DMS153 treated with DMSO at 0.1 percent for 48 hours (cell line): ENCODE measurements around the gene SGTB.
A peak's percentile ranks its signal among the peaks of the same experiment; 100 is the strongest.

ENCODE experiments used
- DNase-seq: peaks from one replicate; lab custom pipeline; 2025; ENCODE audit not compliant: unreplicated experiment; lab: John Stamatoyannopoulos, UW

Gene SGTB

GRCh38 chr5:65721720-65722574, at the start of gene SGTB, which contains the start of gene NLN:
Gene SGTB (minus strand): TSS chr5:65722109. CDS start chr5:65720807, 1,302 bp downstream.
Gene NLN (plus strand): TSS chr5:65722205. CDS start chr5:65722374, 169 bp downstream.
- peak; percentile 4 for DNase-seq

GRCh38 chr5:65771266-65771665, 49.4 kb upstream of the SGTB start:
- no peak for DNase-seq

GRCh38 chr5:65769539-65769938, 47.6 kb upstream of the SGTB start:
- no peak for DNase-seq

GRCh38 chr5:65768723-65769346, 46.9 kb upstream of the SGTB start:
- no peak for DNase-seq

GRCh38 chr5:65767565-65767964, 45.7 kb upstream of the SGTB start:
- no peak for DNase-seq

- no peak for DNase-seq
Measured at GRCh38 chr5:65766781-65767180, 44.9 kb upstream of the SGTB start.

- DNase-seq: no peak
Measured at GRCh38 chr5:65766175-65766574, 44.3 kb upstream of the SGTB start.

GRCh38 chr5:65765582-65765981, 43.7 kb upstream of the SGTB start:
- DNase-seq: no peak

- DNase-seq: no peak
Measured at GRCh38 chr5:65762234-65762633, 40.3 kb upstream of the SGTB start.

- peak; percentile 28 for DNase-seq
Measured at GRCh38 chr5:65760504-65761275, 38.8 kb upstream of the SGTB start.

GRCh38 chr5:65758546-65759144, 36.7 kb upstream of the SGTB start:
- no peak for DNase-seq

- DNase-seq: no peak
Measured at GRCh38 chr5:65753189-65753588, 31.3 kb upstream of the SGTB start.

- DNase-seq: no peak
Measured at GRCh38 chr5:65750938-65751337, 29.0 kb upstream of the SGTB start.

GRCh38 chr5:65749956-65750355, 28.0 kb upstream of the SGTB start:
- DNase-seq: no peak

GRCh38 chr5:65749221-65749844, 27.4 kb upstream of the SGTB start:
- DNase-seq: no peak

- no peak for DNase-seq
Measured at GRCh38 chr5:65742565-65743231, 20.8 kb upstream of the SGTB start.

GRCh38 chr5:65739162-65739561, 17.3 kb upstream of the SGTB start:
- no peak for DNase-seq

GRCh38 chr5:65738305-65738704, 16.4 kb upstream of the SGTB start:
- no peak for DNase-seq

GRCh38 chr5:65737842-65738241, 15.9 kb upstream of the SGTB start:
- no peak for DNase-seq

- no peak for DNase-seq
Measured at GRCh38 chr5:65736011-65736410, 14.1 kb upstream of the SGTB start.
